Non-pigmented ciliary epithelial cell (primary cell): Measurements from ENCODE around the gene BIK.
"Not testable (repeated sequence)": the region's sequence is repeated elsewhere in the genome, so short reads cannot be mapped to it uniquely, and the experiment has no call there.

Experiments used
- DNase-seq: peaks from one replicate; pipeline ENCODE4 v3.0.0-alpha.2; 2010; ENCODE audit warnings: low read depth

BIK gene, protein sequence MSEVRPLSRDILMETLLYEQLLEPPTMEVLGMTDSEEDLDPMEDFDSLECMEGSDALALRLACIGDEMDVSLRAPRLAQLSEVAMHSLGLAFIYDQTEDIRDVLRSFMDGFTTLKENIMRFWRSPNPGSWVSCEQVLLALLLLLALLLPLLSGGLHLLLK

DNA sequence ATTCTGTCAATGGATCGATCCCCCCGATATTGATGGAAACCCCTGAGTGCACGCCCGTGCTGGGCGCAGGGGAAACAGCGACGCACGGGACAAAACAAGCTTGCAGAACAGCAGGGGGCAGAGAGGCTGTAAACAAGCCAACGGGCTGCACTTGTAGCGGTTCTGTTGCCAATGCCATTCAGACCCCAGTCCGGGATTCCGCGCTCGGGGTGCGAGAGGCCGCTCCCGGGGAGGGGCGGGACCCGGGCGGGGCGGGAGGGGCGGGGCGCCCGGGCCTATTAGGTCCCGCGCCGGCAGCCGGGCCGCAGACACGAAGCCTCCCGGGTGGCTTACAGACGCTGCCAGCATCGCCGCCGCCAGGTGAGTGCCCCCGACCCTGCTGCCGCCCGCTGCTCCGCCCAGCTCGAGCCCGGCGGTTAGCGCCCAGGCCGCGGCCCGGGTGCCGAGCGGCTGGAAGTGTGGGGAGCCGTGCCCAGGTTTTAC lies at the start of gene BIK:
BIK (plus strand) TSS at position 307 of the 483 bp plus-strand sequence. CDS start 13,273 bp downstream, outside the sequence.
- DNase-seq = no peak

DNA sequence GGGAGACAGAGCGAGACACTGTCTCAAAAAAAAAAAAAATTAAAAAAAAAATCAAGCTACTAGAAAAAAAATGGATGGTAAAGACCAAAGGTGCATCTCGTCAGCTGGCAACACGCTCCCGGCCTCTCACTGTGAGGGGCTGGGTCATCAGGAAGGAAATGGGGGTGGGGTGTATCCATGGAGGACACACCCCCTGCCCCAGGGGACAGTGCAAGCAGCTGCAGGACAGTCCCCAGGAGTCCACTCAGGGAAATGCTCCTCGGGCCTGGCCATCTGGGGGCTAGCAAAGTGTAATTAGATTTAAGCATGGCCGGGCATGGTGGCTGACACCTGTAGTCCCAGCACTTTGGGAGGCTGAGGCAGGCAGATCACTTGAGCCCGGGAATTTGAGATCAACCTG lies 44.4 kb upstream of the BIK start:
- DNase-seq = no peak

DNA sequence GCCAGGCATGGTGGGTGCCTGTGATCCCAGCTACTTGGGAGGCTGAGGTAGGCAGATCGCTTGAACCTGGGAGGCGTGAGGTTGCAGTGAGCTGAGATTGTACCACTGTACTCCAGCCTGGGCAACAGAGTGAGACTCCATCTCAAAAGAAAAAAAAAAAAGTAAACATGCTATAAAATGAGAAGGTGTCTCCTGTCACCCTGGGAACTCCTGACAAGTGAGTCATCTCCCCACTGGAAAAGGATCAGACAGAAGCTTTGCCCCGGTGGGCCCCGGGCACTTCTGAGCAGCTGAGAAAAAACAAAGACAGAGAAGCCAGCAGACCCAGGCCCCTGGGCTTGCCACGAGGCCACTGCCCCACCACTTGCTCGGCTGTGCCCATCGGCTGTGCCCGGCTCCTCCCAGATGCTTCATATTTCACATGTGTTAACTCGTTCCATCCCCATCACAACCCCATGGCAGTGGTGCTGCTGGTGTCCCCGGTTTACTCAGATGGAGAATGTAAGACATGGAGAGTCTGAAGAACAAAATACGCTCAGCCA lies 43.6 kb upstream of the BIK start:
- DNase-seq = peak; percentile 31

DNA sequence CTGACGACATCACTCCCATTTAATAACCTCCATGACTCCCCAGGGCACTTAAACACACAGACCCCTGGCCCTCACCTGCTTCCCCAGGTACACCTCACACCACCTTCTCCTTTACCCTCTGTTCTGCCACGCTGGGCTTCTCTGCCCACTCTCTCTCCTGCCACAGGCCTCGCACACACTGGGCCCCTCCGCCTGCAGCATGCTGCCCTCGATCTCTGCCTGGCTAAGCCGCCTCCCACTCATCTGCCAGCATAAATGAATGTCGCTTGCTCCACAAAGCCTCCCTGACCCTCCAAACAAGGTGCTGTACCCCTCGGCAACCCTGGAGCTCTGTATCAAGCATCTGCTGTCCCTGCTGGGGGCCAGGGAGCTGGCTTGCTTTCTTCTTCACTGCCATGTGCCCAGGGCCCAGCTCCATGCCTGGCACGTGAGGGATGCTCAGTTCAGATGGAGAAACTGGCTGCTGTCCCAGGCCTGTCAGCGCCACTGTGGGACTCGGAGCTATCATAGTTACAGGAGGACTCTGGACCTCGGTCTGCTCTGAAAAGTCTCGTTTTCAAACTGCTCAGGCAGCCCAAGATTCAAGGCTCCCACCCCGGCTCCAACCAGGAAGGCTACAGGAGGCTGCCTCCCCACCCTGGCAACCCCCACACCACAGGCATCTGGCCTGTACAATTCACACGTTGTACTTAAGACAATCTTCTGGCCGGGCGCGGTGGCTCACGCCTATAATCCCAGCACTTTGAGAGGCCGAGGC lies 33.3 kb upstream of the BIK start:
- no peak for DNase-seq

DNA sequence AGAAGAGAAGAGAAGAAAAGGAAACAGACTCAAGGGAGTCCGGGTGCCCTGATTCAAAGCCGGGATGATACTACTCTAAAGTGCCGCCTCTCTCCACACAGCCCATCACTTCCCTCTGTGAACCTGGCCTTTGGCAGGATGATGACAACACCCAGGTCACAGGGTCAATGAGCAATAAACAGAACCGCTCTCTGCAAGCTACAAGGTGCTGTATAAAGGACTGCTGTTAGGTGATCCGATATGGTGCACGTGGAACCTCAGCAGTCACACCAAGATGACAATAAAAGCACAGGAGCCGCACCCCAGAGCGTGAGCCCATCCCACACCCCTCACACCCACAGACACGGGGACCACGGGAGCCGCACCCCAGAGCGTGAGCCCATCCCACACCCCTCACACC lies 32.0 kb upstream of the BIK start:
- no peak for DNase-seq

DNA sequence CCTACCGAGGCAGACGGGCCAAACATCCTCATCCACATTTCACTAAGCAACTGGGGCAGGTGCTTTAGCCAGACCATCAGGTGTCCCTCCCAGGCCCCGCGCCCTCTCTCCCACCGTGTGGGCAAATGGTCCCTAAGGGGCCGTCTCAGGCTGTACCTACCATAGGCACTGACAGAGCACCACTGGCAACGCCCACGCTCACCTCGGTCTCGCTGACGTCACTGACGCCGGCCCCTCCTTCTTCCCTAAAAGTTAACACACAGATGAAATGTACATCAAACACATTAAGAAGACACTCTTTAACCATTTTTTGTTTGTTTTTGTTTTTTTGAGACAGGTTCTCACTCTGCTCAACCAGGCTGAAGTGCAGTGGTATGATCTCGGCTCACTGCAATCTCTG lies 30.8 kb upstream of the BIK start:
- no peak for DNase-seq

DNA sequence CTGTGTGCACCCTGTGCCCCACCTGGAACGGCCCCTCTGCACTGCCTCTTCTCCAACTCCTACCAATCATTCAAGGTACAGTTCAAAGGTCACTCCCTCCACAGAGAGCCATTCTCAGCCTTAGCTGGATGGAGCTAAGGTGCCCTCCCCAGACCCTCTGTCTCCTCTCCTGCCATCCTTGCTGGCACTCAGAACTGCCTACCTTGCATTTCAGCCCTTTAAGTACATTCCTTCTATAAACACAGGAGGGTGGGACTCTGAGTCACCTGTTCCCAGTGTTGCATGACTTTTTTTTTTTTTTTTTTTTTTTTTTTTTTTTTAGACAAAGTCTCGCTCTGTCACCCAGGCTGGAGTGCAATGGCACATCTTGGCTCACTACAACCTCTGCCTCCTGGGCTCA lies 29.9 kb upstream of the BIK start:
- no peak for DNase-seq

DNA sequence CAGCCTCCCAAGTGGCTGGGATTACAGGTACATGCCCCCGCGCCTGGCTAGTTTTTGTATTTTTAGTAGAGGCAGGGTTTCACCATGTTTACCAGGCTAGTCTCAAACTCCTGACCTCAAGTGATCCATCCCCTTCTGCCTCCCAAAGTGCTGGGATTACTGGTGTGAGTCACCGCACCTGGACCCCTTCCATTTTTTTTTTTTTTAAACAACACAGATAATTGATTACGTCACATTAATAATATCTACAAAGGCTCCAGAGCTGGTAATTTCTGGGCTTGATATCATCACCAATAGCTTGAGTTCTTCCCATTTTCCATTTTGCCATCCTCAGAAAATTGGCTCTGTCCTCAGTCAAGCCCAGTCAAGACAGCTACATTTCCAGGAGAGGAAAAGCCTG lies 28.6 kb upstream of the BIK start:
- no peak for DNase-seq

DNA sequence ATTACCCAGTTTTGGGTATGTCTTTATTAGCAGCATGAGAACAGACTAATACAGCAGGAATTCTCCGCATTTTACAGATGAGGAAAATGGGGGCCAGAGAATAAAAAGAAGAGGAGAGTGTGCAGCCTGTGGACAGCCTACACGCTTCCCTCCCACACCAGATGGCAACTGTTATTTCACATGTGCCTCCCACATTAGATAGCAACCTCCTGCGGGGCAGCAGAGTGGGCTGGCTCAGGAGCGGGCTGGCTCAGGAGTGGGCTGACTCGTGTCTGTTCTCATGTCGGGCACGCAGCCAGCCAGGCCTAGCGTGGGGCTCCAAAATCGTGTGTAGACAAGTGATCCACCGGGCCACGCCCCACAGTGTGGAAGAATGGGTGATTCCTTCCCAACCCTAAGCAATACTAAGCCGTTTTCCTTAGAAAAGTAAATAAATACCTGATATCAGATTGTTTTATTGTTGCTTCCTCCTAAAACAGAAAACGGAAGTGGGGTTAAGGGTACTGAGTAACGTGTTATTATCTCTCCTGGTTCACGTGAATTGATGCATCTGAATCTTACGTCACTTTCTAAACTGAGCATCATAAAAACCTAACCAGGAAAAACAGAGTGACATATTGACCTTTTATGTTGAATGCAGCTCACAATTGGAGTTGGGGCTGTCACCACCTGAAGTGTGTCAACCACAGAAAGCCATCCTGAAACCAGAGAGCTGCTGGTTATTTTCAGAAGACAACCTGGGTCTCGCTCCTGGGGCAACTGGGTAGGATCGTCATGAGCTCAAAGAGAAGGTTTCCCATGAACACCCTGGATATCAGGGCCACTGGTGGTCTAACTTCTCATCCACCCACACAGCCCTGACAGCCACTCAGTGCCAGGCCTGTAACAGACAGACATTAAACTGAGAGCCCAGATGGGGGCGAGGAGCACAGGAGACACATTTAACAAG lies 24.6 kb upstream of the BIK start:
- no peak for DNase-seq

DNA sequence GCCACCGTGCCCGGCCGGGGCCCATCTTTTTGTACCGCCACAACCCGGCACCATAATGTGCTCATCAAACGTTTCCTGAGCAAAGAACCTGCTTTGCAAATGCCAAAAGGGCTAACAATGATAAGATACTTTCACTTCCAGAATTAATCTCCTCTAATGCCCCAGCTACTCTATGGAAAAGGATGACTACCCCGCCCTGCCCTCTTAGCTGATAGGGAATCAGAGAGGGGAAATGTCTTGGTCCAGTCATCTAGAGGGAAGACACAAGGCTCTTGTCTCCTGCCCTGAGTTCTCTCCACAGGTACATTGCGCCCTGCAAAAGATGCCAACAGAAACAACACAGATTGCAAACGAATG lies 21.9 kb upstream of the BIK start:
- DNase-seq = no peak

DNA sequence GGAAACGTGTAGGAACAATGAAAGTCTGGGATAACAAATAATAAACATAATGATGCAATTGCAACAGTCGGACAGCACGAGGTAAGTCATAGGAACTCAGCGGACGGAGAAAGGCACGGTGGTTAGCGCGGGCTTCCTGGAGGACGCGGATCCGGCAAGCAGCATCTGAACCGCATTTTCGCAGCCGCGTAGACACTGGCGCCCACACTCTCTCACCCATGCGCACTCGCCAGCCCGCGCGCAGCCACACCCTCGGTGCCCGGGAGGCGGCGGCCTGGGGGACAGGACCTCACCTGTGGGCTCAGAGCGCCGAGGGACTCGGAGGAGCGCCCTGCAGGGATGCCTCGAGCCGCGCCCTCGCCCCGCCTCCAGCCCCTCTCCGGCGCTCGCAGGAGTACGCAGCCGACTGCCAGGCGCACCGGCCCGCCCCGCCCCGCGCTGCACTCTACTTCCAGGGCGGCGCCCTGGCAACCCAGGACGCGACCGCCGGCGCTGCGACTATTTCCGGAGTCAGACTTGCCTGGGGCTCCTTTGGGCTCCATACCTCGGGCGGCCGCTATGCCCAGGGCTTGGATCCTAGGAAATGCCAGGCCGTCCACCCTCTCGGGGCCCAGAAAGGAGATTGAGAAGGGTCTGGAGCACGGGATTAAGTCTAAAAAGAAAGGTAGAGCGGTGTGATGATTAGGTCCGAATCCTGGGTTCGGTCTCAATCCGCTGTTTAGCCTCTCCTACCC lies 21.4 kb upstream of the BIK start, which contains the start of gene TTLL1:
TTLL1 (minus strand) TSS at position 408 of the 734 bp plus-strand sequence. CDS start 13,805 bp downstream, outside the sequence.
- DNase-seq = no peak

DNA sequence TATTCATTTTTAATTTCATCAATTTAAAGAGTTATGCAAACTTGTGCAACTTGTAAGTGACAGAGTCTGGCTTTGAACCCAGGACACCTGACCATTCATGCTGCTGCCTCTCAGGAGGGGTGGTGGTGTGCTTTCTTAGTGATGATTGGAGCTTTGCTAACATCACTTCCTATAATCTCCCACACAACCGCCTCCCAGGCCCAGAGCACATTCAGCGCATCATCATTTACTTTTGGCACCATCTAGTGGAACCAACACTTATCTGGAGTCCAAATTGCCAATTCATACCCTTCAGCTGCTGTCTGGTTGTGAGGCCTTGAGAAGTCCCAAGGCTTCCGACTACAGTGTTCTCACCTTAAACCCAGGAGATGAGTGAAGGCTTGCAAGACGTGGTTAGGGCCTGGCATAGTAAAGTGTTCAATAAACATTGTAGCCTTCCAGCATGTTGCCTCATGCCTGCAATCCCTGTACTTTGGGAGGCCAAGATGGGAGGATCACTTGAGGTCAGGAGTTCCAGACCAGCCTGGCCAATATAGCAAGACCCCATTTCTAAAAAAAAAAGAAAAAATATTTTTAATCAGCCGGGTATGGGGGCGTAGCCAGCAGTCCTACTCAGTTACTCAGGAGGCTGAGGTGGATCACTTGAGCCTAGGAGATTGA lies 20.3 kb upstream of the BIK start:
- DNase-seq = peak; percentile 71

DNA sequence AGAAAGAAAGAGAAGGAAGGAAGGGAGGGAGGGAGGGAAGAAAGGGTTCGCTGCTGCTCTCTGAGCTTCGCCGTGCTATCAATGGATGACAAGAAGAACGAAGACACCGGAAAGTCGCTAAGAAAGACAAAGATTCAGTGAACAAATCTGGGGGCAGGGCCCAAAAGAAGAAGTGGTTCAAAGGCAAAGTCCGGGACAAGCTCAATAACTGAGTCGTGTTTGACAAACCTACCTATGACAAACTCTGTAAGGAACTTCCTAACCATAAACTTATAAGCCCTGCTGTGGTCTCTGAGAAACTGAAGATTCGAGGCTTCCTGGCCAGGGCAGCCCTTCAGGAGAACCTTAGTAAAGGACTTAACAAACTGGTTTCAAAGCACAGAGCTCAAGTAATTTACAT lies 18.5 kb upstream of the BIK start:
- no peak for DNase-seq

DNA sequence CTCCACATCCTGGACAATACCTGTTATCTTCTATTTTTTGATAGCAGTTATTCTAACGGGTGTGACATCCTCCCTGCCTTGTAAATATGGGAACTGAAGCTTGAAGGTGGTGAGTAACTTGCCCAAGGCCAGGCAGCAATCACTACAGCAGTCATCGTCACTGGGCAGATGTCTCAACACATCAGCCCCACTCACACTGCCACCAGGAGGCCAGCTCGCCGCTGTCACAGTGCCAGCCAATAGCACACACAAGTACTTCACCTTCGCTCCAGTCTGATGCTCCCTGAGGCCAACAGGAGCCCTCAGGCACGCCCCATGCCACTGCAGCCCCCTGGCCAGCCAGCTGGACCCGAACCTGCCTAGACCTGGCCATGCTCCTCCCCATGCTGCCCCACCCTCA lies 16.5 kb upstream of the BIK start:
- no peak for DNase-seq

DNA sequence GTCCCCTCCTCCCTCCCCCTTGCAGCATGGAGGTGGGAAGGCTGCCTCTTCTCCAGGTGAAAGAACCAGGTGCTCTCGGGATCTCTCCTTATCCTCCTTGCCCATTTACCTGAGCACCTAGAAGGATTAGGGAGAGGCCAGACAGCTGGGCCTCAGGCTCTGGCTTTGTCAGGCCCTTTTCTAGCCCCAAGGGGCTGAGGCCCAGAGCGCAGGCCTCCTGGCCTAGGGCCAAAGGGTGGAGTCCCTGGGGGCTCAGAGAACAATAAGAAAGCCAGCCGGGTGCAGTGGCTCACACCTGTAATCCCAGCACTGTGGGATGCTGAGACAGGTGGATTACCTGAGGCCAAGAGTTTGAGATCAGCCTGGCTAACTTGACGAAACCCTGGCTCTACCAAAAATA lies 16.0 kb upstream of the BIK start:
- DNase-seq = no peak

DNA sequence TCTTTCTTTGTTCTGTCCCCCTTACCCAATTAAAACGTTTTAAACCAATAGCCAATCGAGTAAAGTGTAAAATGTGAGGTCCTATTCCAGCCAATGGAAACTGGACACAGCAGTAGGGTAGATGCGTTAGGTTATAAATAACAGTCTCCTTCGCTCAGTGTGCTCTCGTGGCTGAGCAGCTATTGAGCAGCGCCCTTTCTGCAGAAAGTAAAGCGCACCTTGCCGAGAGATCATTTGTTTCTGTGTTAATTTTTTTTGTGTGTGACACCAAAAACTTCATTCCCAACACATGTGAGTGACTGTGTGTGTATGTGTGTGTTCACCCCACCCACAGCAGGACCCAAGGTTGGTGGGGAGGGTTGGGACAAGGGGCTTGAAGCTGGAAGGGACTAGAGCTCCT lies 14.1 kb upstream of the BIK start:
- DNase-seq = no peak

DNA sequence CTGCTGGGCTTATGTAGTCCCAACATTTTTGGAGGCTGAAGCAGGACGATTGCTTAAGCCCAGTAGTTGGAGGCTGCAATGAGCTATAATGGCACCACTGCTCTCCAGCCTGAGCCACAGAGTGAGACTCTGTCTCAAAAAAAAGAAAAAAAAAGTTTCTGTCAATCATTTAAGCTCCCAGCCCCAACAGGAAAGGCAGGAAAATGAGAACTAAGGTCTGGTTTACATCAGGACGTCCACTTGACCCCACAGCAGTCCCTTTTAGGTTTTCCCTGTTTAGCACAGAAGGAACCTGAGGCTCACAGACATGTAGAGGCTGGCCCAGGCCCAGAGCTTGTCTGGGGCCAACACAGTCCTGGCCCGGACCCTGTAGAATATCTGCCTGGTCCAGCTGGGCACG lies 12.2 kb upstream of the BIK start:
- DNase-seq = no peak

DNA sequence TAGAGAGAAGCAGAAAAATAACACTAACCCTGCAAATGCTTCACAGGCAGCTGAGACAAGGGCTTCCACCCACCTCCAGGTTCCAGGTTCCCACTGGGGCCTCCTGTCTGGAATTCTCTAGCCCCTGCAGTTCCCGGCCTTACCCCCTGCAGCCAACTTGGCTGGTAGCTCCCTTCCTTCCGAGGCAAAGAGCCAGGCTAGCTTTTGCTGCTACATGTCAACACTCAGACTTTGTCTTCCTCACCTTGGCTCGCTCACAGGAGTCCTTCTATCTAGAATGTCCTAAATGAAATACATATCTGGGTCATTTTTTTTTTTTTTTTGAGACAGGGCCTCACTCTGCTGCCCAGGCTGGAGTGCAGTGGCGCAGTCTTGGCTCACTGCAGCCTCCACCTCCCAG lies 11.5 kb upstream of the BIK start:
- DNase-seq = no peak

DNA sequence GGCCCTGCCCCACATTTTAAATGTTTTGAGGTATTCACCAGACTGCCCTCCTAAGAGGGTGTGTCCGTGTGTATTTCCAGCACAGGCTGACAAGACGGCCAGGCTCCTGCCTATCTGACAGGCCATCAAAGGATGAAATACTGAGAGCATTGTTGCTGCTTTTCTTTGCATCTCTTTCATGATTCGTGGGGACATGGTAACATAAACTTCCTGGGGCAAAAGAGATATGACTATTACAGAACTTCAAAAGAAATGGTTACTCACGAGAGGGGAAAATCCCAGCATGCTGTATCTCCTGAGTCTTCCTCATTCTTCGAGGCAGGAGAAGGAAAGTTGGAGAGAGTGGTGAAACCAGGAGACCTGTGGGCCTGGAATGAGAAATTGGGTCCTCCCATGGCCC lies 10.3 kb upstream of the BIK start:
- DNase-seq = no peak

DNA sequence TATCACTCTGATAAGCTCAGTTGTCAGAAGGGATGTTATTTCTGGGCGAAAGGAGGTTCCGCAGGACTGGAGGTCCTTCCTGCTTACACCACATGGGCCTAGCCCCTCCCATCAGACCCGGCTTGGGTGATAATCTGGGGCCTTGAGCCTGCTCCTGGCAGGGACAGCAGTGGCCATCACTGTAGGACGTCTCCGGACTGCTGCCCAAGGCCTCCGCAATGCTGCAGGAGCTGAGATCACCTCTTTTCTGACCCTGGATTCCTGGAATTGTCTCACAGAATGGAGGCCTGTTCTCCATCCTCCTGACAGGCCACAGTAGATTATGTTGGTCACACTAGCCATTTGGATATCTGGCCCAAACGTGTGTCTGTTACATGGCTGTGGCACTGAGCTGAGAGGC lies 9.2 kb upstream of the BIK start:
- no peak for DNase-seq

DNA sequence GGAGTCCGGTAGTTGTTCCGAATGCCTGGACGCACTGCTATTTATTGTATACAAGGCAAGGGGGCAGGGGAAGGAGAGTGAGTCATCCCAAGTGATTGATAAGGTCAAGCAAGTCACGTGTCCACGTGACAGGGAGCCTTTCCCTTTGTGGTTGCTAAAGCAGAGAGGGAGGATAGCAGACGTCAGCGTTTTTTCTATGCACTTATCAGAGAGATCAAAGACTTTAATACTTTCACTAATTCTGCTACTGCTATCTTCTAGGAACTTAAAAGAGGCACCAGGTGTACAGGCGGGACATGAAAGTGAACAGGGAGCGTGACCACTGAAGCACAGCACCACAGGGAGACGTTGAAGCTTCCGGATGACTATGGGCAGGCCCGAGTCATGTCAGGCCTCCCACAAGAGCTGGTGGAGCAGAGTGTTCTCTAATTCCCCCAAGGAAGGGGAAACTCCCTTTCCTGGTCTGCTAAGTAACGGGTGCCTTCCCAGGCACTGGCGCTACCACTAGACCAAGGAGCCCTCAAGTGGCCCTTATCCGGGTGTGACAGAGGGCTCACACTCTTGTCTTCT lies 6.4 kb upstream of the BIK start:
- DNase-seq = not testable (repeated sequence)
